ENCODE measurements around the gene MSH2.

GRCh38 chr2:47460766-47461165 is 57.8 kb downstream of the MSH2 start:
- TF ChIP-seq CTCF (IDR thresholded peaks at IDR 0.05; ENCODE audit: extremely low read depth in 1 of 2, insufficient read depth in 1 of 2, low read depth in 1 of 2, low read length in 2 of 2), result no peak
- no peak for TF ChIP-seq EZH2 (IDR thresholded peaks at IDR 0.05; ENCODE audit: borderline replicate concordance, low read depth, low read length, severe bottlenecking)
- TF ChIP-seq POLR2A (IDR thresholded peaks at IDR 0.05; ENCODE audit: low read depth, low read length), result no peak
- TF ChIP-seq POLR2AphosphoS5 (IDR thresholded peaks at IDR 0.05; ENCODE audit: insufficient read depth, low read depth, low read length), result no peak
- TF ChIP-seq FOS (IDR thresholded peaks at IDR 0.05; ENCODE audit: borderline replicate concordance, insufficient read depth, low read length), result no peak
- TF ChIP-seq JUN (IDR thresholded peaks at IDR 0.05; ENCODE audit: borderline replicate concordance, insufficient read depth, insufficient read length, low read depth), result no peak
- TF ChIP-seq, protein P1, sequence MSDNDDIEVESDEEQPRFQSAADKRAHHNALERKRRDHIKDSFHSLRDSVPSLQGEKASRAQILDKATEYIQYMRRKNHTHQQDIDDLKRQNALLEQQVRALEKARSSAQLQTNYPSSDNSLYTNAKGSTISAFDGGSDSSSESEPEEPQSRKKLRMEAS (IDR thresholded peaks at IDR 0.05; ENCODE audit: insufficient read depth, insufficient read length), result no peak
- no peak for TF ChIP-seq GATA2 (IDR thresholded peaks at IDR 0.05; ENCODE audit: insufficient read depth, insufficient read length, low read depth, low read length)
